Fibroblast of lung (primary cell): ENCODE measurements around the gene EDEM2. TPM values are rescaled to one million over a fixed set of nuclear protein-coding genes. Genes with fewer than 3 reads are reported as not detected.
"Not testable (repeated sequence)": the region's sequence is repeated elsewhere in the genome, so short reads cannot be mapped to it uniquely, and the experiment has no call there.

ENCODE experiments used
- DNase-seq, 2 donors: peaks; one replicate each; pipeline versions ENCODE4 v3.0.0 to v3.0.0-alpha.2; 2010; ENCODE audit warnings: low read depth in 2 of 2
- H2AFZ ChIP-seq: 2 replicates; pipeline ENCODE4 v1.5.1; 2012; ENCODE audit warnings: low read length, control low read depth, inconsistent platforms
- H3K27ac ChIP-seq: 2 replicates; pipeline ENCODE4 v1.5.1; 2011; ENCODE audit warnings: low read length, control low read depth; ENCODE audit not compliant: insufficient read depth
- H3K27me3 ChIP-seq: 2 replicates; pipeline ENCODE4 v1.5.1; 2011; ENCODE audit warnings: mild to moderate bottlenecking, low read length; ENCODE audit not compliant: control insufficient read depth, insufficient read depth
- H3K36me3 ChIP-seq: 2 replicates; pipeline ENCODE4 v1.5.1; 2011; ENCODE audit warnings: low read length; ENCODE audit not compliant: control insufficient read depth, insufficient read depth
- H3K4me1 ChIP-seq: 2 replicates; pipeline ENCODE4 v1.5.1; 2011; ENCODE audit warnings: low read length; ENCODE audit not compliant: control insufficient read depth, insufficient read depth; ENCODE audit errors: extremely low read depth
- H3K4me2 ChIP-seq: 2 replicates; pipeline ENCODE4 v1.5.1; 2011; ENCODE audit warnings: low read length, control low read depth; ENCODE audit not compliant: insufficient read depth; ENCODE audit errors: extremely low read depth
- H3K4me3 ChIP-seq, 4 experiments: fragments of 200-600 bp in 1 of 4; sonication (generic) in 1 of 4; replicated peaks in 1 of 4; 2 replicates each; pipeline ENCODE4 v1.5.1; 2011 to 2016; ENCODE audit warnings: low read length in 4 of 4, low read depth in 3 of 4, mild to moderate bottlenecking in 3 of 4, control low read depth in 2 of 4, inconsistent platforms in 1 of 4, mixed read lengths in 1 of 4; ENCODE audit not compliant: insufficient read depth in 1 of 4; ENCODE audit errors: control extremely low read depth in 1 of 4
- H3K79me2 ChIP-seq: 2 replicates; pipeline ENCODE4 v1.5.1; 2012; ENCODE audit warnings: mild to moderate bottlenecking, low read length, inconsistent platforms; ENCODE audit not compliant: control insufficient read depth, insufficient read depth
- H3K9ac ChIP-seq: 2 replicates; pipeline ENCODE4 v1.5.1; 2011; ENCODE audit warnings: mild to moderate bottlenecking, low read length, control low read depth; ENCODE audit not compliant: insufficient read depth
- H3K9me3 ChIP-seq: 2 replicates; pipeline ENCODE4 v1.5.1; 2012; ENCODE audit warnings: low read depth, low read length; ENCODE audit not compliant: control insufficient read depth, insufficient read depth
- H4K20me1 ChIP-seq: 2 replicates; pipeline ENCODE4 v1.5.1; 2011; ENCODE audit warnings: low read length; ENCODE audit not compliant: control insufficient read depth, insufficient read depth; ENCODE audit errors: extremely low read depth
- EZH2 ChIP-seq: IDR thresholded peaks from 2 replicates; pipeline ENCODE4 v1.5.1; 2012; ENCODE audit warnings: low read length, control low read depth, mild to moderate bottlenecking; ENCODE audit errors: missing control alignments
- polyA plus RNA-seq, 2 donors: library from polyadenylated mRNA; depleted of rRNA in 1 of 2; stranded (reverse) in 1 of 2; unstranded in 1 of 2; fragments of >200 nt; gene quantifications; 2 replicates each; pipeline ENCODE4 v1.2.1, GENCODE V29; 2011 to 2012; ENCODE audit warnings: missing spikeins in 1 of 2
- total RNA-seq: library from RNA; depleted of rRNA; stranded (reverse); fragments of >200 nt; gene quantifications from 2 replicates; pipeline ENCODE4 v1.2.1, GENCODE V29; 2014
- TF ChIP-seq, protein P1 (sequence below), 2 donors: IDR thresholded peaks in 1 of 2; conservative IDR thresholded peaks in 1 of 2; 1 replicate in 1 of 2; 2 replicates in 1 of 2; pipeline ENCODE4 v1.5.1; 2011 to 2012; ENCODE audit warnings: low read length in 2 of 2, control low read depth in 1 of 2, inconsistent platforms in 1 of 2, low read depth in 1 of 2, mild to moderate bottlenecking in 1 of 2

Gene EDEM2
- total and polyA plus RNA-seq, 2 donors (not counting 1 experiment from before 2014, with no cell fraction given): 23.8 to 99.4 TPM

GRCh38 chr20:35167787-35168186 lies 20.7 kb upstream of the EDEM2 start:
- H3K9ac ChIP-seq: no peak overlapping the region
- no peak for TF ChIP-seq EZH2
- TF ChIP-seq, protein P1, sequence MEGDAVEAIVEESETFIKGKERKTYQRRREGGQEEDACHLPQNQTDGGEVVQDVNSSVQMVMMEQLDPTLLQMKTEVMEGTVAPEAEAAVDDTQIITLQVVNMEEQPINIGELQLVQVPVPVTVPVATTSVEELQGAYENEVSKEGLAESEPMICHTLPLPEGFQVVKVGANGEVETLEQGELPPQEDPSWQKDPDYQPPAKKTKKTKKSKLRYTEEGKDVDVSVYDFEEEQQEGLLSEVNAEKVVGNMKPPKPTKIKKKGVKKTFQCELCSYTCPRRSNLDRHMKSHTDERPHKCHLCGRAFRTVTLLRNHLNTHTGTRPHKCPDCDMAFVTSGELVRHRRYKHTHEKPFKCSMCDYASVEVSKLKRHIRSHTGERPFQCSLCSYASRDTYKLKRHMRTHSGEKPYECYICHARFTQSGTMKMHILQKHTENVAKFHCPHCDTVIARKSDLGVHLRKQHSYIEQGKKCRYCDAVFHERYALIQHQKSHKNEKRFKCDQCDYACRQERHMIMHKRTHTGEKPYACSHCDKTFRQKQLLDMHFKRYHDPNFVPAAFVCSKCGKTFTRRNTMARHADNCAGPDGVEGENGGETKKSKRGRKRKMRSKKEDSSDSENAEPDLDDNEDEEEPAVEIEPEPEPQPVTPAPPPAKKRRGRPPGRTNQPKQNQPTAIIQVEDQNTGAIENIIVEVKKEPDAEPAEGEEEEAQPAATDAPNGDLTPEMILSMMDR (conservative IDR thresholded peaks at IDR 0.05 in 1 of 2, IDR thresholded peaks at IDR 0.05 in 1 of 2; ENCODE audit: low read depth in 1 of 2, low read length in 2 of 2): no peak

GRCh38 chr20:35166242-35166830 lies 19.2 kb upstream of the EDEM2 start:
- Histone ChIP-seq H4K20me1 (no peaks in the 10 kb centered on the region), H3K36me3 (no peaks in the 10 kb centered on the region), H3K4me2 (no peak overlapping the region), H3K79me2 (no peaks in the 10 kb centered on the region), H2AFZ (no peak overlapping the region), H3K27me3 (no peaks in the 10 kb centered on the region), H3K4me3 (no peak overlapping the region), H3K9me3 (no peaks in the 10 kb centered on the region), H3K27ac (no peak overlapping the region), H3K4me1 (no peaks in the 10 kb centered on the region), H3K9ac (no peak overlapping the region)
- no peak for TF ChIP-seq EZH2
- TF ChIP-seq, protein P1 (conservative IDR thresholded peaks at IDR 0.05 in 1 of 2, IDR thresholded peaks at IDR 0.05 in 1 of 2; ENCODE audit: low read depth in 1 of 2, low read length in 2 of 2): no peak
- DNase-seq: peak in 1 of 2 donors; percentile 27

More at GRCh38 chr20:35167787-35168186, 20.7 kb upstream of the EDEM2 start:
- H3K79me2 ChIP-seq: no peaks in the 10 kb centered on the region
- no peak overlapping the region for H3K4me2 ChIP-seq
- no peak for DNase-seq
- H3K9me3 ChIP-seq: no peaks in the 10 kb centered on the region
- no peaks in the 10 kb centered on the region for H3K27me3 ChIP-seq
- H4K20me1 ChIP-seq: no peaks in the 10 kb centered on the region
- H3K27ac ChIP-seq: no peak overlapping the region
- no peaks in the 10 kb centered on the region for H3K4me1 ChIP-seq
- H3K36me3 ChIP-seq: no peaks in the 10 kb centered on the region
- H2AFZ ChIP-seq: no peak overlapping the region
- H3K4me3 ChIP-seq: no peak overlapping the region

- TF ChIP-seq, protein P1 (conservative IDR thresholded peaks at IDR 0.05 in 1 of 2, IDR thresholded peaks at IDR 0.05 in 1 of 2; ENCODE audit: low read depth in 1 of 2, low read length in 2 of 2): no peak
- TF ChIP-seq EZH2: no peak
- DNase-seq: no peak
- no peaks in the 10 kb centered on the region for H3K79me2 ChIP-seq
- no peak overlapping the region for H3K9ac ChIP-seq
- no peaks in the 10 kb centered on the region for H3K9me3 ChIP-seq
- no peak overlapping the region for H3K27ac ChIP-seq
- no peaks in the 10 kb centered on the region for H3K36me3 ChIP-seq
- no peaks in the 10 kb centered on the region for H3K4me1 ChIP-seq
- H3K4me2 ChIP-seq: no peak overlapping the region
- H3K27me3 ChIP-seq: no peaks in the 10 kb centered on the region
- H4K20me1 ChIP-seq: no peaks in the 10 kb centered on the region
- H2AFZ ChIP-seq: no peak overlapping the region
- no peak overlapping the region for H3K4me3 ChIP-seq
These were observed 18.4 kb upstream of the EDEM2 start for GRCh38 chr20:35165221-35166185.

- not testable (repeated sequence) for H2AFZ ChIP-seq, H3K79me2 ChIP-seq, H3K9me3 ChIP-seq, H3K27ac ChIP-seq, DNase-seq, H3K4me1 ChIP-seq, H3K4me3 ChIP-seq, H3K9ac ChIP-seq, H3K27me3 ChIP-seq, H4K20me1 ChIP-seq, H3K36me3 ChIP-seq, H3K4me2 ChIP-seq
These were observed 17.4 kb upstream of the EDEM2 start for GRCh38 chr20:35164531-35164930.
